Testis (tissue), 3 donors: ENCODE measurements around the gene CCSER1. TPM values are rescaled to one million over a fixed set of nuclear protein-coding genes. Genes with fewer than 3 reads are reported as not detected.
A peak's percentile ranks its signal among the peaks of the same experiment; 100 is the strongest.
"Not testable (repeated sequence)": the region's sequence is repeated elsewhere in the genome, so short reads cannot be mapped to it uniquely, and the experiment has no call there.

ENCODE experiments used
- DNase-seq: peaks from one replicate; pipeline ENCODE4 v3.0.0-alpha.2; 2019
- H3K27ac ChIP-seq, 2 donors: fragments of 200-600 bp; sonication (generic); one replicate each; pipeline ENCODE4 v1.5.1; 2019
- H3K27me3 ChIP-seq: fragments of 200-600 bp; sonication (generic); one replicate; pipeline ENCODE4 v1.5.1; 2019
- H3K36me3 ChIP-seq: fragments of 200-600 bp; sonication (generic); one replicate; pipeline ENCODE4 v1.5.1; 2017; ENCODE audit warnings: low read depth; ENCODE audit errors: missing control alignments
- H3K4me1 ChIP-seq: fragments of 200-600 bp; sonication (generic); one replicate; pipeline ENCODE4 v1.5.1; 2019
- H3K4me3 ChIP-seq, 2 donors: fragments of 200-600 bp; sonication (generic); one replicate each; pipeline ENCODE4 v1.5.1; 2017 to 2019
- H3K9me3 ChIP-seq: fragments of 200-600 bp; sonication (generic); one replicate; pipeline ENCODE4 v1.5.1; 2017
- CTCF ChIP-seq, 3 experiments: fragments of 450-650 bp in 2 of 3; fragments of 200-600 bp in 1 of 3; sonication (generic) in 1 of 3; IDR thresholded peaks; one replicate each; pipeline ENCODE4 v1.5.1; 2016 to 2019; ENCODE audit warnings: antibody characterized with exemption in 3 of 3, mild to moderate bottlenecking in 2 of 3, moderate library complexity in 1 of 3
- POLR2A ChIP-seq: fragments of 450-650 bp; IDR thresholded peaks from one replicate; pipeline ENCODE4 v1.6.1; 2017; ENCODE audit warnings: antibody characterized with exemption, mild to moderate bottlenecking, moderate library complexity
- WGBS, 2 donors: methylation state at CpG; one replicate each; pipeline ENCODE4 v1.1.5; 2018; 5-methylcytosine and 5-hydroxymethylcytosine counted together
- intact Hi-C: fragments of 100-400 bp; cut with DNase I; formaldehyde crosslinking; loops from one replicate; pipeline ENCODE4 v1.15.1; 2023; ENCODE audit warnings: low total_unique reads
- polyA plus RNA-seq: library from polyadenylated mRNA; stranded (reverse); fragments of 350-450 nt; fragmentation: Illumina TruSeq; extraction: RNeasy Lipid Tissue Mini Kit (QIAGEN cat#74804); gene quantifications from one replicate; pipeline ENCODE4 v1.2.3, GENCODE V29; 2014; ENCODE audit warnings: low read depth, low replicate concordance; ENCODE audit not compliant: insufficient read depth
- total RNA-seq, 2 donors: library from RNA; depleted of rRNA; stranded (reverse); fragments of >200 nt; gene quantifications; one replicate each; pipeline ENCODE4 v1.2.3, GENCODE V29; 2016

Gene CCSER1
- total and polyA plus RNA-seq, 3 donors from 2014 or later = 20.2 to 105 (median 82.8) TPM

GRCh38 chr4:91198951-91199350 is 1071.8 kb downstream of the CCSER1 start:
- intact Hi-C loops = no loop called here
- 61 to 67% methylated on average over 4 of the region's 4 CpGs for WGBS, 2 donors
- Histone ChIP-seq H3K27ac (no peak overlapping the region), H3K4me1 (no peaks in the 10 kb centered on the region), H3K9me3 (no peaks in the 10 kb centered on the region), H3K36me3 (no peaks in the 10 kb centered on the region), H3K27me3 (no peaks in the 10 kb centered on the region), H3K4me3 (no peak overlapping the region)
- no peak for TF ChIP-seq POLR2A
- no peak for TF ChIP-seq CTCF (IDR thresholded peaks at IDR 0.05)
- DNase-seq = no peak

GRCh38 chr4:91207535-91207934 is 1080.3 kb downstream of the CCSER1 start:
- Histone ChIP-seq H3K36me3 (no peaks in the 10 kb centered on the region), H3K9me3 (no peaks in the 10 kb centered on the region), H3K4me3 (no peak overlapping the region), H3K27ac (no peak overlapping the region), H3K27me3 (no peaks in the 10 kb centered on the region), H3K4me1 (no peaks in the 10 kb centered on the region)
- WGBS, 2 donors = 94 to 96% methylated on average over 3 of the region's 3 CpGs
- TF ChIP-seq POLR2A = no peak
- TF ChIP-seq CTCF (IDR thresholded peaks at IDR 0.05) = no peak
- DNase-seq = no peak
- intact Hi-C loops = no loop called here

GRCh38 chr4:91212211-91212610 is 1085.0 kb downstream of the CCSER1 start:
- no peaks in the 10 kb centered on the region for H3K36me3 ChIP-seq
- no peak overlapping the region for H3K4me3 ChIP-seq
- no peaks in the 10 kb centered on the region for H3K4me1 ChIP-seq
- no peak overlapping the region for H3K27ac ChIP-seq
- H3K27me3 ChIP-seq = no peaks in the 10 kb centered on the region
- 52 to 73% methylated on average over 3 of the region's 3 CpGs for WGBS, 2 donors
- DNase-seq = no peak
- TF ChIP-seq CTCF (IDR thresholded peaks at IDR 0.05) (no peak), POLR2A (no peak)
- no peaks in the 10 kb centered on the region for H3K9me3 ChIP-seq
- intact Hi-C loops = no loop called here

- H3K4me3 ChIP-seq = peak overlapping the region in 1 of 2 donors; percentile 5
- DNase-seq, H3K4me1 ChIP-seq, H3K9me3 ChIP-seq, H3K27ac ChIP-seq, H3K27me3 ChIP-seq, H3K36me3 ChIP-seq, intact Hi-C loops: not testable (repeated sequence)
- 79 to 90% methylated on average over 6 to 12 of the region's 26 CpGs for WGBS, 2 donors
Measured at GRCh38 chr4:91217831-91218403, 1090.7 kb downstream of the CCSER1 start.

- DNase-seq = no peak
- Histone ChIP-seq H3K27me3 (no peaks in the 10 kb centered on the region), H3K36me3 (no peaks in the 10 kb centered on the region), H3K27ac (no peak overlapping the region), H3K9me3 (no peaks in the 10 kb centered on the region), H3K4me3 (no peak overlapping the region), H3K4me1 (no peaks in the 10 kb centered on the region)
- TF ChIP-seq CTCF (IDR thresholded peaks at IDR 0.05) = no peak
- TF ChIP-seq POLR2A = no peak
- intact Hi-C loops = no loop called here
- WGBS, 2 donors = 76% methylated on average over 2 of the region's 2 CpGs
Measured at GRCh38 chr4:91220315-91220714, 1093.1 kb downstream of the CCSER1 start.
